ENCODE results near the gene RNU5D-1. TPM values are rescaled to one million over a fixed set of nuclear protein-coding genes. Genes with fewer than 3 reads are reported as not detected.

Gene RNU5D-1
- total and polyA plus RNA-seq, 2 of the 13 experiments (the other 11 are each of a cell fraction or from before 2014, with no cell fraction given), result 165 TPM; not detected in 1

GRCh38 chr1:44720281-44720680 is 10.7 kb downstream of the RNU5D-1 start:
- no peak overlapping the region for H2AFZ ChIP-seq (ENCODE audit: low read length)
- no peak for TF ChIP-seq ZFP62 (CRISPR knock-in tag; IDR thresholded peaks at IDR 0.05)
- TF ChIP-seq ZNF672 (CRISPR knock-in tag; IDR thresholded peaks at IDR 0.05), result no peak
- TF ChIP-seq FOXA3 (CRISPR knock-in tag; IDR thresholded peaks at IDR 0.05), result peak; percentile 10; the same call in 1 of the 2 replicates
- H3K4me2 ChIP-seq (ENCODE audit: low read depth, low read length), result peak overlapping the region; percentile 1; the same call in 1 of the 2 replicates
- POLR2A ChIA-PET, result interaction anchor here (1.9 to 4.9 kb wide), 4 partner anchors 12 to 88 kb away, joined by 6 to 241 read pairs (median 22); partner anchors contain the start of genes BTBD19 and RNU5D-1
- FAIRE-seq, result no peak
- CTCF ChIA-PET (ENCODE audit: low intra/inter-chr PET ratio, low total read pairs), result no interaction called here
- no peak overlapping the region for H3K9ac ChIP-seq (ENCODE audit: insufficient read depth, low read depth, low read length)
- no peaks in the 10 kb centered on the region for H3K36me3 ChIP-seq (replicated peaks in 1 of 2; ENCODE audit: control insufficient read depth in 1 of 2, insufficient read depth in 2 of 2, low read length in 2 of 2)
- intact Hi-C loops (cut with micrococcal nuclease; ENCODE audit: unreplicated experiment) (no loop called here), in situ Hi-C loops (cut with HindIII; ENCODE audit: extremely low pct_ligation_motif_present, low pct_unique_long_range_greater_than_20kb) (no loop called here)
- H3K9me3 ChIP-seq (ENCODE audit: low read length), result no peaks in the 10 kb centered on the region
- no peak overlapping the region for H3K27ac ChIP-seq (ENCODE audit: extremely low read length, insufficient read depth, low read length)
- H3K27me3 ChIP-seq (ENCODE audit: control insufficient read depth in 1 of 2, insufficient read depth in 2 of 2, low read length in 2 of 2), result 0 out of 5 replicates have a peak, but pooled peaks cover 0 to 12% of the 10 kb centered on the region in 2 experiments
- H4K20me1 ChIP-seq (ENCODE audit: insufficient read depth, low read length), result no peaks in the 10 kb centered on the region
- no peak for DNase-seq (ENCODE audit: low spot score)
- 8% methylated on average over 4 of the region's 4 CpGs for WGBS (ENCODE audit: low lambda C conversion rate)
- peaks cover 42% of the 10 kb centered on the region for H3K4me1 ChIP-seq (ENCODE audit: insufficient read depth, low read length)
- ATAC-seq, result no peak
- no TSS peak for BruUV-seq (replicated peaks)
- H3K4me3 ChIP-seq (replicated peaks in 1 of 3; ENCODE audit: insufficient read depth in 1 of 3, low read depth in 2 of 3, low read length in 3 of 3), result no peak overlapping the region
- no peaks in the 10 kb centered on the region for H3K79me2 ChIP-seq (ENCODE audit: insufficient read depth, low read length)

- Histone ChIP-seq H3K9ac (ENCODE audit: insufficient read depth, low read depth, low read length) (no peak overlapping the region), H4K20me1 (ENCODE audit: insufficient read depth, low read length) (no peaks in the 10 kb centered on the region), H3K4me3 (replicated peaks in 1 of 3; ENCODE audit: insufficient read depth in 1 of 3, low read depth in 2 of 3, low read length in 3 of 3) (no peak overlapping the region), H3K27me3 (ENCODE audit: control insufficient read depth in 1 of 2, insufficient read depth in 2 of 2, low read length in 2 of 2) (0 out of 5 replicates have a peak, but pooled peaks cover 0 to 12% of the 10 kb centered on the region in 2 experiments), H3K36me3 (replicated peaks in 1 of 2; ENCODE audit: control insufficient read depth in 1 of 2, insufficient read depth in 2 of 2, low read length in 2 of 2) (no peaks in the 10 kb centered on the region), H3K4me2 (ENCODE audit: low read depth, low read length) (no peak overlapping the region; the same call in 1 of the 2 replicates), H3K9me3 (ENCODE audit: low read length) (no peaks in the 10 kb centered on the region), H2AFZ (ENCODE audit: low read length) (no peak overlapping the region), H3K27ac (ENCODE audit: extremely low read length, insufficient read depth, low read length) (no peak overlapping the region), H3K79me2 (ENCODE audit: insufficient read depth, low read length) (no peaks in the 10 kb centered on the region), H3K4me1 (ENCODE audit: insufficient read depth, low read length) (peaks cover 45% of the 10 kb centered on the region)
- TF ChIP-seq ZNF768 (CRISPR knock-in tag; IDR thresholded peaks at IDR 0.05), result 0 out of 2 replicates have a peak, but pooled peaks have one; percentile 28
- TF ChIP-seq KDM4B (CRISPR knock-in tag; IDR thresholded peaks at IDR 0.05), result no peak
- peak in 1 of 2 experiments; percentile 35; a peak in 1 of 4 replicates for TF ChIP-seq REST (IDR thresholded peaks at IDR 0.05; ENCODE audit: borderline replicate concordance in 1 of 2, low read depth in 1 of 2, low read length in 2 of 2)
- ATAC-seq, result no peak
- BruUV-seq (replicated peaks), result no TSS peak
- CTCF ChIA-PET (ENCODE audit: low intra/inter-chr PET ratio, low total read pairs), result no interaction called here
- 32% methylated on average over 4 of the region's 5 CpGs for WGBS (ENCODE audit: low lambda C conversion rate)
- DNase-seq (ENCODE audit: low spot score), result no peak
- intact Hi-C loops (cut with micrococcal nuclease; ENCODE audit: unreplicated experiment), result no loop called here
- no peak for FAIRE-seq
- POLR2A ChIA-PET, result interaction anchor here (4.9 kb wide), 1 partner anchor 13 kb away, joined by 241 read pairs; the partner anchor contains the start of gene RNU5D-1
- in situ Hi-C loops (cut with HindIII; ENCODE audit: extremely low pct_ligation_motif_present, low pct_unique_long_range_greater_than_20kb), result no loop called here
These were observed 11.7 kb downstream of the RNU5D-1 start for GRCh38 chr1:44719318-44719717.

Data from HepG2 (cell line).